HG02588 (cell line): ENCODE measurements around the gene BCAS3.
"Not testable (repeated sequence)": the region's sequence is repeated elsewhere in the genome, so short reads cannot be mapped to it uniquely, and the experiment has no call there.

Source experiments
- ATAC-seq: cut with Tn5 transposase; IDR thresholded peaks from one replicate; pipeline ENCODE4 v1.9.1; 2021; ENCODE audit warnings: mild to moderate bottlenecking, moderate library complexity; ENCODE audit not compliant: unreplicated experiment

Gene BCAS3

GRCh38 chr17:60677308-60678117 lies at the start of gene BCAS3:
BCAS3 (plus strand) TSS chr17:60677851.
- peak; percentile 94 for ATAC-seq

- no peak for ATAC-seq
Observed at GRCh38 chr17:60628252-60628889, 49.3 kb upstream of the BCAS3 start.

- no peak for ATAC-seq
Observed at GRCh38 chr17:60629120-60629519, 48.5 kb upstream of the BCAS3 start.

- ATAC-seq = no peak
Observed at GRCh38 chr17:60630352-60630751, 47.3 kb upstream of the BCAS3 start.

GRCh38 chr17:60631119-60631518 lies 46.5 kb upstream of the BCAS3 start:
- no peak for ATAC-seq

GRCh38 chr17:60637683-60638082 lies 40.0 kb upstream of the BCAS3 start:
- no peak for ATAC-seq

GRCh38 chr17:60639019-60639330 lies 38.7 kb upstream of the BCAS3 start:
- ATAC-seq = no peak

GRCh38 chr17:60640503-60640902 lies 37.1 kb upstream of the BCAS3 start:
- ATAC-seq = no peak

- no peak for ATAC-seq
Observed at GRCh38 chr17:60641126-60641525, 36.5 kb upstream of the BCAS3 start.

- ATAC-seq = no peak
Observed at GRCh38 chr17:60641810-60642220, 35.8 kb upstream of the BCAS3 start.

GRCh38 chr17:60645918-60646523 lies 31.6 kb upstream of the BCAS3 start:
- no peak for ATAC-seq

GRCh38 chr17:60646701-60647100 lies 30.9 kb upstream of the BCAS3 start:
- no peak for ATAC-seq

GRCh38 chr17:60647705-60648104 lies 29.9 kb upstream of the BCAS3 start:
- ATAC-seq = no peak

- ATAC-seq = peak; percentile 95
Observed at GRCh38 chr17:60652454-60653247, 25.0 kb upstream of the BCAS3 start.

GRCh38 chr17:60653569-60653968 lies 24.1 kb upstream of the BCAS3 start:
- no peak for ATAC-seq

- ATAC-seq = no peak
Observed at GRCh38 chr17:60656499-60656898, 21.2 kb upstream of the BCAS3 start.

GRCh38 chr17:60659156-60659555 lies 18.5 kb upstream of the BCAS3 start:
- ATAC-seq = no peak

- no peak for ATAC-seq
Observed at GRCh38 chr17:60661489-60661888, 16.2 kb upstream of the BCAS3 start.

- no peak for ATAC-seq
Observed at GRCh38 chr17:60664022-60664421, 13.6 kb upstream of the BCAS3 start.

- ATAC-seq = no peak
Observed at GRCh38 chr17:60665602-60666001, 12.0 kb upstream of the BCAS3 start.

- not testable (repeated sequence) for ATAC-seq
Observed at GRCh38 chr17:60668741-60669140, 8.9 kb upstream of the BCAS3 start.
